Body of pancreas (tissue), 4 donors: ENCODE results near the gene SOBP.

Source experiments
- CTCF ChIP-seq, 7 experiments: fragments of 450-650 bp in 4 of 7; fragments of 200-600 bp in 3 of 7; sonication (generic) in 3 of 7; IDR thresholded peaks; one replicate each; pipeline ENCODE4 v1.5.1; 2016 to 2019; ENCODE audit warnings: antibody characterized with exemption in 7 of 7
- POLR2A ChIP-seq, 3 donors: fragments of 450-650 bp; IDR thresholded peaks; one replicate each; pipeline ENCODE4 v1.6.1; 2016; ENCODE audit warnings: antibody characterized with exemption in 3 of 3, mild to moderate bottlenecking in 2 of 3

DNA sequence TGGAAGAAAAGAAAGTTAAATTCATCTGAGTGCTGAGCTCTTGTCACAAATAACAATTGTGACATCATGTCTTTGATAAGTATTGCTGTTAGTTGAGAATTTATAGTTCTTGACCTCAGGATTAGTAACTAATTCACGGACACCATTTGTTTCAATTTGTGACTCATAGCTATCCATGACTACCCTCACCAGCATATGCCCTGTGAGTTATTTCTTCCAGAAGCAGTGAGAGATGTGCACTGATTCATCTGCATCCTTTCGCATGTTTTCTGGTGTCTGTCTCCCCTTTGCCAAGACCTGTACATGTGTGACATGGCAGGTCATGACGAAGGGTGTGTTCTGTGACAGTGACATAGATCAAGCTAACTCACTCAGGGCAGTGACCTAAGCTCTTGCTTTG, 86.9 kb downstream of the SOBP start:
- no peak for TF ChIP-seq CTCF (IDR thresholded peaks at IDR 0.05)
- TF ChIP-seq POLR2A (IDR thresholded peaks at IDR 0.05), result no peak
